ENCODE data around the gene CTNND2.

The CTNND2 gene

DNA sequence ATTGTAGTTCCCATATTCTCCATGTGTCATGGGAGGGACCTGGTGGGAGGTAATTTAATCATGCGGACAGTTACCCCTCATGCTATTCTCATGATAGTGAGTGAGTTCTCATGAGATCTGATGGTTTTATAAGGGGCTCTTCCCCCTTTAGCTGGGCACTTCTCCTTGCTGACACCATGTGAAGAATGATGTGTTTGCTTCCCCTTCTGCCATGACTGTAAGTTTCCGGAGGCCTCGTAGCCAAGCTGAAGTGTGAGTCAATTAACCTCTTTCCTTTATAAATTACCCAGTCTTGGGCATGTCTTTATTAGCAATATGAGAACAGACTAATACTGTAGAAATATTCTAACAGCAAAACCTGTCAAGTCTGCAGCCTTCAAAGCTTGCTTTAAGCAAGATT lies 293.2 kb downstream of the CTNND2 start:
- H3K27me3 ChIP-seq (ENCODE audit: insufficient read depth, low read depth, severe bottlenecking): no peaks in the 10 kb centered on the region
- H3K36me3 ChIP-seq: no peaks in the 10 kb centered on the region
- no peak for DNase-seq
- H3K9me3 ChIP-seq (ENCODE audit: severe bottlenecking): no peaks in the 10 kb centered on the region
- H3K4me3 ChIP-seq (ENCODE audit: low read depth, low read length): no peak overlapping the region
- TF ChIP-seq, protein P1, sequence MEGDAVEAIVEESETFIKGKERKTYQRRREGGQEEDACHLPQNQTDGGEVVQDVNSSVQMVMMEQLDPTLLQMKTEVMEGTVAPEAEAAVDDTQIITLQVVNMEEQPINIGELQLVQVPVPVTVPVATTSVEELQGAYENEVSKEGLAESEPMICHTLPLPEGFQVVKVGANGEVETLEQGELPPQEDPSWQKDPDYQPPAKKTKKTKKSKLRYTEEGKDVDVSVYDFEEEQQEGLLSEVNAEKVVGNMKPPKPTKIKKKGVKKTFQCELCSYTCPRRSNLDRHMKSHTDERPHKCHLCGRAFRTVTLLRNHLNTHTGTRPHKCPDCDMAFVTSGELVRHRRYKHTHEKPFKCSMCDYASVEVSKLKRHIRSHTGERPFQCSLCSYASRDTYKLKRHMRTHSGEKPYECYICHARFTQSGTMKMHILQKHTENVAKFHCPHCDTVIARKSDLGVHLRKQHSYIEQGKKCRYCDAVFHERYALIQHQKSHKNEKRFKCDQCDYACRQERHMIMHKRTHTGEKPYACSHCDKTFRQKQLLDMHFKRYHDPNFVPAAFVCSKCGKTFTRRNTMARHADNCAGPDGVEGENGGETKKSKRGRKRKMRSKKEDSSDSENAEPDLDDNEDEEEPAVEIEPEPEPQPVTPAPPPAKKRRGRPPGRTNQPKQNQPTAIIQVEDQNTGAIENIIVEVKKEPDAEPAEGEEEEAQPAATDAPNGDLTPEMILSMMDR (IDR thresholded peaks at IDR 0.05; ENCODE audit: low read depth, low read length): no peak
- H3K27ac ChIP-seq: no peak overlapping the region

DNA sequence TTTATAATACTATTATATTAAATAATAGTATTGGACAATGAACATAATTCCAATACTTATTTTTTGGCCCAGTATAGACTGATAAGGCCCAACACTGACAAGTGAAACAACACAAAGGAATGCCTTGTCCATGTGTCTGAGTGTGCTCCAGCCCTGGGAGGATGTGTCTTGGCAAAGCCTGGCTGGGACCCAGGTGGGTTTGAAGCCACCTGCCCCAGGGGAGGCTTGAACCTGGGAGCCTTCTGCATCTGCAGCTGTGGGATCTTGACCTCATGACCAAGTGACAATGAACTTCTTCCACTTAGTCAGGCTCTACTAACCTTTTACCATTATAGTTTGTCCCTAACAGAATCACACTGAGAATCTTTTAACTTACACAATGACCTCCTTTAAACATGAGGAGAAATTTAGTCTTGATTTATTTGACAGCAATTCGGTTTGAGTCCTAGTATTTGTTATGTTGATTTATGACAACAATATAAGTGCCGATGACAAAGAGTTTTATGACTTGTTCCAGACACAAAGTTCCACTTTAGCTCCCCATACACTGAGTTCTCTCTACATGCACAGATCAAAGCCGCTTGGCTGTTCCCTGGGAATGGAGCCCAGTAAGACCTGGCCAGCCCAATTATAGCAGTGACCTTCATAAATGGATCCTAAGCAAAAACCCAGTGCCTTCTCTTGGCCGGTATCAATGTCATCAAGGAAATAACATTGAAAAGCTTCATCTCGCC lies 294.5 kb downstream of the CTNND2 start:
- TF ChIP-seq, protein P1 (IDR thresholded peaks at IDR 0.05; ENCODE audit: low read depth, low read length): no peak
- Histone ChIP-seq H3K9me3 (ENCODE audit: severe bottlenecking) (no peaks in the 10 kb centered on the region), H3K36me3 (no peaks in the 10 kb centered on the region), H3K4me3 (ENCODE audit: low read depth, low read length) (no peak overlapping the region), H3K27ac (no peak overlapping the region), H3K27me3 (ENCODE audit: insufficient read depth, low read depth, severe bottlenecking) (no peaks in the 10 kb centered on the region)
- DNase-seq: no peak

DNA sequence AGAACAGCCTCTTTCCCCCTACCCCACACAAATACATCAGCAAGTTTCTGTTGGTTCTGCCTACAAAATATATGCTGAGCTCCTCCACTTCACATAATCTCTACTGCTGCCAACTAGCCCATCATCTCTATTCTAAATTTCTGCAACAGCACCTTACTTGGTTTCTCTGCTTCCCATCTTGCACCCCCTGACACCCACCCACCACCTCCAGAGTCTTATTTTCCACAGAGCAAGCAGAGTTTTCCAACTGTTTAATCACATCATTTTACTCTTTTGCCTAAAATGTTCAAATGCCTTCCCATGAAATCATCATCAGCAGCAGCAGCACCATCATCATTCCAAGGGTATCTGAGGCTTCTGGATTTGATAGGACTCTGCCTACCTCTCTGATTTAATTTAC lies 295.7 kb downstream of the CTNND2 start:
- no peak overlapping the region for H3K4me3 ChIP-seq (ENCODE audit: low read depth, low read length)
- no peaks in the 10 kb centered on the region for H3K9me3 ChIP-seq (ENCODE audit: severe bottlenecking)
- no peaks in the 10 kb centered on the region for H3K36me3 ChIP-seq
- no peak overlapping the region for H3K27ac ChIP-seq
- no peaks in the 10 kb centered on the region for H3K27me3 ChIP-seq (ENCODE audit: insufficient read depth, low read depth, severe bottlenecking)
- no peak for DNase-seq
- TF ChIP-seq, protein P1 (IDR thresholded peaks at IDR 0.05; ENCODE audit: low read depth, low read length): no peak

DNA sequence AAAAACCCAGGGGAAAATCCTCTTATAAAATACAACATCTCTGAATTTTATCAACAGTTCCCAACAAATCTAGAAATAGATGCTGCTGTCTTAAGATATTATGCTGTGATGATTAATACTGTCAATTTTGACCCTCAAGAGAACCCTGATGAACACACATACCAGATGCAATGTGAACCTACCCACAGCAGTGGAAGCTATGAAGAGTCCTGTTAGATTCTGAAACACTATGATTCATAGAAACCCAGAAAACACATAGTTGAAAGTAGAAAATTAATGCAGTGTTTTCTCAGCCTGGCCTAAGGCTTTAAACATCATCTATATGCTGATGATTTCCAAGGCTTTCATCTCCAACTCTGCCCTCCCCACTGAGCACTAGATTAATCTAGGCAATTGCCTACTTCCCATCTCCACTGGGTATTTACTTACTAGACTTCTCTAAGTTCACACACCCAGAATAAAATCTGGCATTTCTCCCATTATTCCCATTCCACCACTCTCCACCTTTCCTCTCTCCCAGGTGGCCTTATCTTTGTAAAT lies 296.2 kb downstream of the CTNND2 start:
- no peaks in the 10 kb centered on the region for H3K36me3 ChIP-seq
- DNase-seq: no peak
- TF ChIP-seq, protein P1 (IDR thresholded peaks at IDR 0.05; ENCODE audit: low read depth, low read length): no peak
- no peak overlapping the region for H3K4me3 ChIP-seq (ENCODE audit: low read depth, low read length)
- no peaks in the 10 kb centered on the region for H3K9me3 ChIP-seq (ENCODE audit: severe bottlenecking)
- no peak overlapping the region for H3K27ac ChIP-seq
- H3K27me3 ChIP-seq (ENCODE audit: insufficient read depth, low read depth, severe bottlenecking): no peaks in the 10 kb centered on the region

DNA sequence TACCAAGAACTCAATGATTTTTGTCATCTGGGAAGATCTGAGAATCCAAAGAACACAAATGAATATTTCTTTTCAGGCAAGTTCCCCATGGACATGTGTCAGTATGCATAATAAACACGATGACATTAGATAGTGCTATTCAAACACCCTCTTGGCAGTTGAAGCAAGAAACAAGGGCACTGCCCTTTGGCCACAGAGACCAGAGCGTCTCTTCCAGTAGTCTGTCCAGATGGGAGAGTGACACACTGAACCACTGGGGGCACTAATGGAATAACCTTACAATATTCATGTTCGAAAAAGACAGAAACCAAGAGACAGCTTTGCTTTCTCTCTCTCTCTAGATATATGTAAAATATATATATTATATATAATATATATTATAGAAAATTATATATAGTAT lies 301.9 kb downstream of the CTNND2 start:
- TF ChIP-seq, protein P1 (IDR thresholded peaks at IDR 0.05; ENCODE audit: low read depth, low read length): 0 out of 2 replicates have a peak, but pooled peaks have one; percentile 20
- no peaks in the 10 kb centered on the region for H3K27me3 ChIP-seq (ENCODE audit: insufficient read depth, low read depth, severe bottlenecking)

More for the DNA sequence above, 301.9 kb downstream of the CTNND2 start:
- H3K36me3 ChIP-seq: no peaks in the 10 kb centered on the region
- H3K9me3 ChIP-seq (ENCODE audit: severe bottlenecking): no peaks in the 10 kb centered on the region
- DNase-seq: no peak
- H3K27ac ChIP-seq: no peak overlapping the region
- no peak overlapping the region for H3K4me3 ChIP-seq (ENCODE audit: low read depth, low read length)
